Smooth muscle cell of the brain vasculature (primary cell): ENCODE data around the gene TBCCD1.

Experiments
- DNase-seq: peaks from one replicate; pipeline ENCODE4 v3.0.0-alpha.2; 2012; ENCODE audit warnings: low read depth, low spot score

TBCCD1 gene

GRCh38 chr3:186567072-186567921, at the start of gene TBCCD1:
TSS of gene TBCCD1 (minus strand) at chr3:186567339. CDS start at chr3:186564329, 3,010 bp downstream.
- DNase-seq = peak; percentile 65

GRCh38 chr3:186616299-186616617, 49.1 kb upstream of the TBCCD1 start:
- DNase-seq = no peak

DNA sequence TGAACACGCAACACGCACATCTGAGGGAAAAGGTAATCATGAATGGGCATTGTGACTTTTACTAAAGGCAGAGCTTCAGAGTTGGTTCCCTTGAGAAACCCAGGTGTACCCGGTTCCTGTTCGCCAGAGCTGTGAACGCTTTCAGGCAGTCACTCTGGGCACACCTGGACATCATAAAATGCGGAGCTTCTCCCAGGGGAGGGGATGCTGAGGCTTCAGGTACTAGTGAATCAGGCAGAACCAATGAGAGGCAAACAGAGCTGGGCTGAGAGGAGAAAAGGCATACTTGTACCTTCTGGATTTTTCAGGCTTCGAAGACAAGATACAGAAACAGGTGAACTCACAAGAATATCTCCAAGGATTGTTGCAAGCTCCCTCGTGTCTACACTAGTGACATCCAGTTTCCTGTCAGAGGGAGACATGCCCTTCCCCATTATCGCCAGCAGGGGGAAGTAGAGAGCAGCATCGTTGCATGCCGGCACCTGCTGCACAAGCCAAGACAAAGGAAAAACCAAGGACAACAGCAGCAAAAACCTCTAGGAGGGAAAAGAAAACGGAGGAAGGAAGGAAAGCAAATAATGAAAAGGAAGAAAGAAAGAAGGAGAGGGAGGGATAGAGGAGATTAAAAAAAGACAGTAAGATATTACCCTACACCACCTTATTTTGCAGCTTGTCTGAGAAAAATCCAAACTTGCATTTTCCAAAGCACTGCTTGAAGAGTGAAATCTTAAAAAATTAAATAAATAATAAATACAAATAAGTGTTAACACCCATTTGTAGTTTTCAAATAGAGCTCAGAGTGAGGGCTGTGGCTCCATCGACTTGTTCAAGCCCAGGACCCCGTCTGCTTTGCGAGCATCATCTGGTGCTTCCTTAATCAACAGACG, 47.7 kb upstream of the TBCCD1 start:
- DNase-seq = peak; percentile 39

GRCh38 chr3:186614266-186614596, 47.1 kb upstream of the TBCCD1 start:
- DNase-seq = no peak

- DNase-seq = no peak
Measured at GRCh38 chr3:186613637-186614265, 46.6 kb upstream of the TBCCD1 start.

- no peak for DNase-seq
Measured at GRCh38 chr3:186612721-186613636, 45.8 kb upstream of the TBCCD1 start, which contains the start of gene AHSG. TSS of gene AHSG (plus strand) at chr3:186613060. CDS start at chr3:186613142, 82 bp downstream.

GRCh38 chr3:186612065-186612464, 44.9 kb upstream of the TBCCD1 start:
- no peak for DNase-seq

DNA sequence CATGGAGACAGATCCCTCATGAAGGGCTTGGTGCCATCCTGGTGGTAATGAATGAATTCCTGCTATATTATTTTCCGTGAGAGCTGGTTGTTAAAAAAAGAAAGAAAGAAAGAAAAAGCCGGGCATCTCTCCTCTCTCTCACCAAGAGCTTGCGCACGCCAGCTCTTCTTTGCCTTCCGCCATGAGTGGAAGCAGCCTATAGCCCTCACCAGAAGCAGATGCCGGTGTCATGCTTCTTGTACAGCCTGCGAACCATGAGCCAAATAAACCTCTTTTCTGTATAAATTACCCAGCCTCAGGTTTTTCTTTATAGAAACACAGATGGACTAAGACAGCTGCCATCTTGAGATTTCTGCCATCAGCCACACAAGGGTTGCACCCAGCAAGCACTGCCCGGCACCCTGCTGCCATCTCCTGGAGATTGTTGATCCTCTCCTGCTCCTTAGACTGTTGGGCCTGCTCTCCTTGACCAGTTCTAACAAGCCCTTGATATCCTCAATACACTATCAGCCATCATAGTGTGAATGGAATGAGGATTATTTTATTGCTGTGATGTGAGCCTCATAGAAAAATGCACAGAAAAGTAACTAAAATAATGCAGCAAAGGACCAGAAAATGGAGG, 42.2 kb upstream of the TBCCD1 start:
- no peak for DNase-seq

GRCh38 chr3:186608624-186609215, 41.6 kb upstream of the TBCCD1 start:
- DNase-seq = no peak

- no peak for DNase-seq
Measured at GRCh38 chr3:186605561-186606545, 38.7 kb upstream of the TBCCD1 start.

DNA sequence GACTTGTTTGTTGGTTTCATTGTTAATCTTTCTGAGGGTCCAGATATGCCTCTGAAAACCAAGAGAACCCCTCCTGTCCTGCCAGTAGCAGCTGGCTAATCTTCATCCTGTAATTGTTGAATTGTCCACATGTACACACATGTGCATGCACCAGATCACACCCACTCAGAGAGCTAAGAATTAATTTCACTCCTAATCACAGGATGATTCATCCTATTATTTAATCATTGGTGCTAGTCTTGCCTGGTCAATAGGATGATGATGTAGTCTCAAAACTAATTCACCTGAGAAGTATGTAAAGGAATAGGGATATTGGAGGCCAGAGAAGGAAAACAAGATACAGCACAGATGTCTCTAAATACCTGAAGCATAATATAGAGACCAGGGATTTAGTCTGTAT, 37.9 kb upstream of the TBCCD1 start:
- DNase-seq = no peak

DNA sequence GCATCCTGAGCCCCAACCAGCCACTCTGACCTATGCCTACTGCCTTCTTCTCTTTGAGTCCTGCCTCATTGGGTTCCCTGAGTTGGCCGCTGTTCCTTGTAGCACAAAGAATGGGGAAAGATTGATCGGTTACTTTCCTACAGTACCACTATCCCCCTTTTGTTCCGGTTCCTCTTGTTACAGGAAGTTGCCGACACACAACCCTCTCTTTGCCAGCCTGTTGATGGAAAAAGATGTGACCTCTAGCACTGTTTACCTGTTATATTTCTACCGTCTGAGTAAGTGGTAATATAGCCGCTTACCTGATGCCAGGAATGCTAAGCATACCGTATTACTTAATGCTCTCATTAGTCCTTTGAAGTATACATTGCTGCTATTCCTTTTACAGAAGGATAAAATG, 36.0 kb upstream of the TBCCD1 start:
- DNase-seq = no peak

- DNase-seq = no peak
Measured at GRCh38 chr3:186600896-186601295, 33.8 kb upstream of the TBCCD1 start.

- no peak for DNase-seq
Measured at GRCh38 chr3:186599785-186600166, 32.6 kb upstream of the TBCCD1 start.

GRCh38 chr3:186599142-186599784, 32.1 kb upstream of the TBCCD1 start:
- no peak for DNase-seq

DNA sequence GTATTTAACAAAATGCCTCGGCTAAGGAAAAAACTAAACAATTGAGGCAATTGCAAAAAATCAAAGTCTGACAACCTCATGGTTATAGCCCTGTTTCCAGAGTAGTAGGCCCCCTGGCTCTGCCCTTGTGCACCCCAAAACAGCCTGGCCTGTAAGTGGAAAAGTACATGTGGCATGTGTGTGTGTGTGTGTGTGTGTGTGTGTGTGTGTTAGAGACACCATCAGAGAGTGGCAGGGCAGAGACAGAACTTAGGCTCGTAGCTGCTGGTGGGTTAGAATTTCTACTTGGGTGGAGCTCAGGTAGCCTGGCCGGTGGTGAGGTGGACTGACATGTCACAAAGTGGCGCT, 31.6 kb upstream of the TBCCD1 start:
- no peak for DNase-seq

DNA sequence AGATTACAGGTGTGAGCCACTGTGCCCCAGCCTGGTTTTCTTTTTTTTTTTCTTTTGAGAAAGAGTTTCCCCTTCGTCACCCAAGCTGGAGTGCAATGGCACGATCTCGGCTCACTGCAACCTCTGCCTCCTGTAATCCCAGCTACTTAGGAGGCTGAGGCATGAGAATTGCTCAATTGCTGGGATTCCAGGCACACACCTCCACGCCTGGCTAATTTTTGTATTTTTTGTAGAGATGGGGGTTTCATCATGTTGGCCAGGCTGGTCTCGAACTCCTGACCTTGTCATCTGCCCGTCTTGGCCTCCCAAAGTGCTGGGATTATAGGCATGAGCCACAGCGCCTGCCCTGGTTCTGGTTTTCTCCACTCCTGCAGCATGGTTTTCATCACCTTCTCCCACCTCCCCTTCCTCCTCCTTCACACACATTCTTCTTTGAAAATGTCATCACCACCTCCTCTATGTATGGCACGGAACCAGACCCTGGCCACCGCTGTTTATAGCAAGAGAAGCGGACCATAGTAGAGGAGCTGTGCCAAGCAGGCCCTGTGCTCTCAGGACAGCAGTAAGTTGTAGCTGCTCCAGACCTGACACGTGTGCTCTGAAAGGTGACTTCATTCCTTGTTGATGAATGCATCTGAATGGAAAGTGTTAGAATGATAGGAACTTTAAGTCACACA, 31.1 kb upstream of the TBCCD1 start:
- no peak for DNase-seq

DNA sequence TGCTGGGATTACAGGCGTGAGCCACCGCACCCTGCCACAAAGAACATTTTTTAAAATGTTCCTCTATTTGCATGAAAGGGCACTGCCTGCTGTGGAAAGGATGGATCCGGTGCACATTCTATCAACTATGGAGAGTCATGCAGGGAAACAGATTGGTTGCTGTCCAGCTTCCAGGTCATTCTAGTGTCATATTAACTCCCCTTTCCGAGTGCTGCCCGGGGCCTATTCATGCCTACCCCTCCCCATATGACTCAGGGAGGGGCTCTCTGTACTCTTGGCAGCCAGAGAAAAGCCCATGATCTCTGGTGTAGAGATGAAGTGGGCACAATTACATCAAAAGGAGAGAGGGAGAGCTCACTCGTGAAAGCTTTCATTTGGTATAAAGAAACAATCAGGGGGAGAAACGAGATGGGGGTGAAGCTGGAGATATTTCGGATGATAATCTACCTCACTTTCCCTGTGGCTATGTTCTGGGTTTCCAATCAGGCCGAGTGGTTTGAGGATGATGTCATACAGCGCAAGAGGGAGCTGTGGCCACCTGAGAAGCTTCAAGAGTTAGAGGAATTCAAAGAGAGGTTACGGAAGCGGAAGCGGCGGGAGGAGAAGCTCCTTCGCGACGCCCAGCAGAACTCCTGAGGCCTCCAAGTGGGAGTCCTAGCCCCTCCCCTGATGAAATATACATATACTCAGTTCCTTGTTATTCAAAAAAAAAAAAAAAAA, 29.6 kb upstream of the TBCCD1 start:
- no peak for DNase-seq
